Natural killer cell (primary cell): ENCODE data around the gene KIF19. TPM values are rescaled to one million over a fixed set of nuclear protein-coding genes. Genes with fewer than 3 reads are reported as not detected.

Experiments used
- ATAC-seq, 3 donors: fragments of 150-1000 bp in 2 of 3; fragments of 200-7000 bp in 1 of 3; cut with Tn5 transposase; 1 replicate in 1 of 3; 2 replicates in 2 of 3; pipeline ENCODE4 v1.10.0; 2021; ENCODE audit warnings: mild to moderate bottlenecking in 2 of 3, moderate library complexity in 2 of 3
- DNase-seq, 2 donors: peaks; one replicate each; pipeline versions ENCODE4 v3.0.0 to v3.0.0-alpha.2; 2013 to 2021; ENCODE audit warnings: mixed read lengths in 1 of 2
- H3K27ac ChIP-seq: one replicate; pipeline ENCODE4 v1.5.1; 2013; ENCODE audit warnings: mild to moderate bottlenecking, low read length
- H3K27me3 ChIP-seq: one replicate; pipeline ENCODE4 v1.6.1; 2013; ENCODE audit warnings: low read length; ENCODE audit not compliant: control insufficient read depth, insufficient read depth
- H3K36me3 ChIP-seq: one replicate; pipeline ENCODE4 v1.6.1; 2013; ENCODE audit warnings: low read length; ENCODE audit not compliant: control insufficient read depth, insufficient read depth
- H3K4me1 ChIP-seq: one replicate; pipeline ENCODE4 v1.6.1; 2013; ENCODE audit warnings: low read length; ENCODE audit not compliant: control insufficient read depth, insufficient read depth
- H3K4me3 ChIP-seq: one replicate; pipeline ENCODE4 v1.5.1; 2013; ENCODE audit warnings: low read length
- H3K9me3 ChIP-seq: one replicate; pipeline ENCODE4 v1.6.1; 2013; ENCODE audit warnings: low read length; ENCODE audit not compliant: control insufficient read depth, insufficient read depth
- H3K27ac Mint-ChIP-seq, 2 donors: one replicate each; pipeline ENCODE4 v1.8.0; 2022; ENCODE audit warnings: mild to moderate bottlenecking in 2 of 2, mixed read lengths in 2 of 2, moderate library complexity in 1 of 2
- H3K27me3 Mint-ChIP-seq, 2 donors: one replicate each; pipeline ENCODE4 v1.8.0; 2022; ENCODE audit warnings: low read depth in 2 of 2, mixed read lengths in 2 of 2
- H3K36me3 Mint-ChIP-seq: one replicate; pipeline ENCODE4 v1.8.0; 2022; ENCODE audit warnings: mixed read lengths
- H3K4me1 Mint-ChIP-seq, 2 donors: one replicate each; pipeline ENCODE4 v1.8.0; 2022; ENCODE audit warnings: mixed read lengths in 2 of 2
- H3K4me3 Mint-ChIP-seq: one replicate; pipeline ENCODE4 v1.8.0; 2022; ENCODE audit warnings: mild to moderate bottlenecking, moderate library complexity, mixed read lengths
- H3K9me3 Mint-ChIP-seq, 2 donors: one replicate each; pipeline ENCODE4 v1.8.0; 2022; ENCODE audit warnings: mixed read lengths in 2 of 2
- CTCF ChIP-seq: fragments of 200-600 bp; IDR thresholded peaks from one replicate; pipeline ENCODE4 v1.8.0; 2022; ENCODE audit warnings: antibody characterized with exemption
- WGBS: methylation state at CpG from one replicate; pipeline ENCODE4 v1.1.7; 2013; ENCODE audit warnings: missing lambda C conversion rate; ENCODE audit not compliant: insufficient coverage; 5-methylcytosine and 5-hydroxymethylcytosine counted together
- intact Hi-C: fragments of 100-400 bp; cut with micrococcal nuclease; formaldehyde crosslinking; loops from one replicate; pipeline ENCODE4 v1.14.2; 2022
- total RNA-seq, 4 donors: library from RNA; stranded (reverse); fragments of 120-200 nt in 1 of 4; gene quantifications; one replicate each; pipeline versions ENCODE4 v1.2.3 to v1.2.4, GENCODE V29; 2013 to 2022

KIF19 gene
- total RNA-seq, 3 donors from 2014 or later (not counting 1 experiment from before 2014, with no cell fraction given): 1.7 to 7.1 (median 6.1) TPM

- intact Hi-C loops: no loop called here
- Histone ChIP-seq H3K4me1 (no peaks in the 10 kb centered on the region), H3K27ac (no peak overlapping the region), H3K4me3 (no peak overlapping the region), H3K36me3 (no peaks in the 10 kb centered on the region), H3K27me3 (peaks cover 8% of the 10 kb centered on the region), H3K9me3 (no peaks in the 10 kb centered on the region)
- H3K27ac Mint-ChIP-seq: no peak overlapping the region
- no peak for ATAC-seq
- H3K4me1 Mint-ChIP-seq: no peaks in the 10 kb centered on the region
- no peak overlapping the region for H3K4me3 Mint-ChIP-seq
- H3K9me3 Mint-ChIP-seq: no peaks in the 10 kb centered on the region
- no peak for TF ChIP-seq CTCF
- no peak for DNase-seq
- WGBS: 87% methylated on average over 14 of the region's 14 CpGs
- H3K27me3 Mint-ChIP-seq: peaks cover 0 to 12% of the 10 kb centered on the region in 2 donors
- no peaks in the 10 kb centered on the region for H3K36me3 Mint-ChIP-seq
Observed at GRCh38 chr17:74347646-74348045, 21.6 kb downstream of the KIF19 start.

GRCh38 chr17:74349120-74349519, 23.1 kb downstream of the KIF19 start:
- H3K27me3 ChIP-seq: peaks cover 17% of the 10 kb centered on the region
- TF ChIP-seq CTCF: no peak
- 86% methylated on average over 19 of the region's 19 CpGs for WGBS
- Mint-ChIP-seq H3K27me3 (peaks cover 12 to 24% of the 10 kb centered on the region in 2 donors), H3K4me1 (peaks cover 0 to 4% of the 10 kb centered on the region in 2 donors), H3K9me3 (no peaks in the 10 kb centered on the region), H3K4me3 (no peak overlapping the region), H3K27ac (no peak overlapping the region), H3K36me3 (no peaks in the 10 kb centered on the region)
- intact Hi-C loops: no loop called here
- no peaks in the 10 kb centered on the region for H3K9me3 ChIP-seq
- no peaks in the 10 kb centered on the region for H3K36me3 ChIP-seq
- DNase-seq (no peak), ATAC-seq (no peak)
- H3K4me1 ChIP-seq: no peaks in the 10 kb centered on the region
- no peak overlapping the region for H3K4me3 ChIP-seq
- H3K27ac ChIP-seq: no peak overlapping the region

GRCh38 chr17:74350486-74350885, 24.5 kb downstream of the KIF19 start:
- no peak for TF ChIP-seq CTCF
- H3K27ac ChIP-seq: no peak overlapping the region
- peaks cover 0 to 7% of the 10 kb centered on the region in 2 donors for H3K4me1 Mint-ChIP-seq
- no peaks in the 10 kb centered on the region for H3K9me3 ChIP-seq
- H3K4me1 ChIP-seq: no peaks in the 10 kb centered on the region
- H3K4me3 Mint-ChIP-seq: no peak overlapping the region
- H3K27me3 Mint-ChIP-seq: peaks cover 18 to 29% of the 10 kb centered on the region in 2 donors
- no peak for DNase-seq
- 92% methylated on average over 20 of the region's 20 CpGs for WGBS
- H3K27ac Mint-ChIP-seq: no peak overlapping the region
- H3K36me3 ChIP-seq: no peaks in the 10 kb centered on the region
- no peaks in the 10 kb centered on the region for H3K9me3 Mint-ChIP-seq
- no peaks in the 10 kb centered on the region for H3K36me3 Mint-ChIP-seq
- peaks cover 25% of the 10 kb centered on the region for H3K27me3 ChIP-seq
- intact Hi-C loops: loop anchor here (10.0 kb wide), 1 partner anchor 46 kb away; no protein-coding TSS in a partner anchor
- ATAC-seq: no peak
- H3K4me3 ChIP-seq: no peak overlapping the region

GRCh38 chr17:74351552-74352210, 25.7 kb downstream of the KIF19 start:
- intact Hi-C loops: loop anchor here (10.0 kb wide), 1 partner anchor 47 kb away; no protein-coding TSS in a partner anchor
- 6% methylated on average over 55 of the region's 55 CpGs for WGBS
- H3K27ac ChIP-seq: no peak overlapping the region
- Mint-ChIP-seq H3K9me3 (no peaks in the 10 kb centered on the region), H3K27ac (no peak overlapping the region), H3K36me3 (no peaks in the 10 kb centered on the region), H3K4me3 (no peak overlapping the region), H3K27me3 (peaks cover 18 to 37% of the 10 kb centered on the region in 2 donors), H3K4me1 (peaks cover 0 to 7% of the 10 kb centered on the region in 2 donors)
- TF ChIP-seq CTCF: no peak
- no peaks in the 10 kb centered on the region for H3K36me3 ChIP-seq
- H3K4me3 ChIP-seq: no peak overlapping the region
- ATAC-seq (no peak), DNase-seq (peak in 1 of 2 donors; percentile 31)
- H3K27me3 ChIP-seq: peaks cover 33% of the 10 kb centered on the region
- no peaks in the 10 kb centered on the region for H3K9me3 ChIP-seq
- H3K4me1 ChIP-seq: peaks cover 2% of the 10 kb centered on the region
